Measurements from ENCODE around the gene CCNG1.

DNA sequence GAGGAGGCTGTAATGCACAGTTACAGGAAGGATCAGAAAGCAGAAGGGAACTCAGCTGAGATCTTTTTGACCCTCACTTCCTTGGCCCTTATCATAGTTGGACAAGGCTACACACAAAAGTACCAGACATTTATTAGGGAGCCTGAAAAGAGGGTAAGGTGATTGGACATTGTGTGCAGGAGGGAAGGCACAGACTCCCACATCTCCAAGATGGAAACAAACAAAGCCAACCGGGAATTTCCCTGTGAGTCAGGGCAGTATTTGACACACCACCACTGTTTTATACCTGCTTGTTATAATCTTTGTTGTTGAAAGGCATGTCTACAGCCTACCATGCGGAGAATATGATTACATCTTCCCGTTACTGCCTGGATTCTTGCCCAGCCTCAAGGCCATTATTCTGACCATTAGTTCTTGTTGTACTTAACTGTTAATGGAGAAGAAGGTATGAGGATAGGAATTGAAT is 3.0 kb upstream of the CCNG1 start:
- TF ChIP-seq, protein P1, sequence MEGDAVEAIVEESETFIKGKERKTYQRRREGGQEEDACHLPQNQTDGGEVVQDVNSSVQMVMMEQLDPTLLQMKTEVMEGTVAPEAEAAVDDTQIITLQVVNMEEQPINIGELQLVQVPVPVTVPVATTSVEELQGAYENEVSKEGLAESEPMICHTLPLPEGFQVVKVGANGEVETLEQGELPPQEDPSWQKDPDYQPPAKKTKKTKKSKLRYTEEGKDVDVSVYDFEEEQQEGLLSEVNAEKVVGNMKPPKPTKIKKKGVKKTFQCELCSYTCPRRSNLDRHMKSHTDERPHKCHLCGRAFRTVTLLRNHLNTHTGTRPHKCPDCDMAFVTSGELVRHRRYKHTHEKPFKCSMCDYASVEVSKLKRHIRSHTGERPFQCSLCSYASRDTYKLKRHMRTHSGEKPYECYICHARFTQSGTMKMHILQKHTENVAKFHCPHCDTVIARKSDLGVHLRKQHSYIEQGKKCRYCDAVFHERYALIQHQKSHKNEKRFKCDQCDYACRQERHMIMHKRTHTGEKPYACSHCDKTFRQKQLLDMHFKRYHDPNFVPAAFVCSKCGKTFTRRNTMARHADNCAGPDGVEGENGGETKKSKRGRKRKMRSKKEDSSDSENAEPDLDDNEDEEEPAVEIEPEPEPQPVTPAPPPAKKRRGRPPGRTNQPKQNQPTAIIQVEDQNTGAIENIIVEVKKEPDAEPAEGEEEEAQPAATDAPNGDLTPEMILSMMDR (IDR thresholded peaks at IDR 0.05 in 8 of 11, conservative IDR thresholded peaks at IDR 0.05 in 3 of 11) = no peak
- TF ChIP-seq POLR2AphosphoS5 (IDR thresholded peaks at IDR 0.05) = no peak

Measured in spleen (tissue), 7 donors.